ENCODE data around the gene PITPNC1. TPM values are rescaled to one million over a fixed set of nuclear protein-coding genes. Genes with fewer than 3 reads are reported as not detected.

The PITPNC1 gene
- total RNA-seq, 2 donors from 2014 or later = 79.5 to 109 TPM

- ATAC-seq (replicated peaks in 1 of 2) = no peak
- H3K36me3 Mint-ChIP-seq (ENCODE audit: insufficient read depth in 2 of 2) = no peaks in the 10 kb centered on the region
Measured at GRCh38 chr17:67499685-67500084, 122.6 kb downstream of the PITPNC1 start.

GRCh38 chr17:67500261-67500660 lies 123.2 kb downstream of the PITPNC1 start:
- ATAC-seq (replicated peaks in 1 of 2) = no peak
- peaks cover 41% of the 10 kb centered on the region for H3K4me1 Mint-ChIP-seq (ENCODE audit: low read depth)
- H3K4me3 Mint-ChIP-seq = no peak overlapping the region
- DNase-seq = no peak
- H3K27ac Mint-ChIP-seq = no peak overlapping the region
- H3K27me3 Mint-ChIP-seq (ENCODE audit: low read depth) = no peaks in the 10 kb centered on the region
- H3K36me3 Mint-ChIP-seq (ENCODE audit: insufficient read depth in 2 of 2) = no peaks in the 10 kb centered on the region
- H3K9me3 Mint-ChIP-seq = peaks cover 0 to 4% of the 10 kb centered on the region in 2 donors

More at GRCh38 chr17:67499685-67500084, 122.6 kb downstream of the PITPNC1 start:
- Mint-ChIP-seq H3K9me3 (peaks cover 0 to 4% of the 10 kb centered on the region in 2 donors), H3K4me3 (no peak overlapping the region), H3K27ac (no peak overlapping the region), H3K27me3 (ENCODE audit: low read depth) (no peaks in the 10 kb centered on the region), H3K4me1 (ENCODE audit: low read depth) (peaks cover 35% of the 10 kb centered on the region)
- DNase-seq = no peak

GRCh38 chr17:67500677-67501300 lies 123.7 kb downstream of the PITPNC1 start:
- DNase-seq (no peak), ATAC-seq (replicated peaks in 1 of 2) (no peak)
- H3K27me3 Mint-ChIP-seq (ENCODE audit: low read depth) = no peaks in the 10 kb centered on the region
- H3K9me3 Mint-ChIP-seq = no peaks in the 10 kb centered on the region
- H3K4me1 Mint-ChIP-seq (ENCODE audit: low read depth) = peaks cover 46% of the 10 kb centered on the region
- no peak overlapping the region for H3K4me3 Mint-ChIP-seq
- no peak overlapping the region for H3K27ac Mint-ChIP-seq
- no peaks in the 10 kb centered on the region for H3K36me3 Mint-ChIP-seq (ENCODE audit: insufficient read depth in 2 of 2)

DNA sequence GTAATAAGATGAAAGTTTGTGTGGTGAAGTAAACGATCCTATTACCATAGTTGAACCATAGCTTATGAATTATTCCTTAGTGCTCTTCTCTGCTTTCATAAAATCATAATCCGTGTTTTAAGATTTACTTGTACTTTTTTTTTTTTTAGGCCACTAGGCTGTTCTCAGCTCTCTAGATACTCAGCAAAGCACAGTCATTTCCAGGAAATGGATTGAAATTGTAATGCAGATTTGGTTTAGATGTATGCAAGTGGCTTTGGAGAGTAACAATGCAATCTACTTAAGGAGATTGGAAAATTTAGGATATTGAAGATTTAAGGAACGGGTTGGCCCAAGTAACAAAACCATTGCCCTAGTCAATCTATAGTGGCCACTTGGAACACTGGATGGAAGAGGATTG lies 125.1 kb downstream of the PITPNC1 start:
- peaks cover 3 to 5% of the 10 kb centered on the region in 2 donors for H3K36me3 Mint-ChIP-seq (ENCODE audit: insufficient read depth in 2 of 2)
- peaks cover 51% of the 10 kb centered on the region for H3K4me1 Mint-ChIP-seq (ENCODE audit: low read depth)
- peak overlapping the region; percentile 51 for H3K27ac Mint-ChIP-seq
- no peak for DNase-seq
- H3K4me3 Mint-ChIP-seq = peak overlapping the region; percentile 5 to 10
- peak; percentile 30 to 36 for ATAC-seq (replicated peaks in 1 of 2)
- peaks cover 2 to 3% of the 10 kb centered on the region in 2 donors for H3K9me3 Mint-ChIP-seq
- H3K27me3 Mint-ChIP-seq (ENCODE audit: low read depth) = no peaks in the 10 kb centered on the region

GRCh38 chr17:67503184-67503583 lies 126.1 kb downstream of the PITPNC1 start:
- peaks cover 59% of the 10 kb centered on the region for H3K4me1 Mint-ChIP-seq (ENCODE audit: low read depth)
- H3K4me3 Mint-ChIP-seq = peak overlapping the region; percentile 18 to 51
- peaks cover 7 to 10% of the 10 kb centered on the region in 2 donors for H3K36me3 Mint-ChIP-seq (ENCODE audit: insufficient read depth in 2 of 2)

GRCh38 chr17:67503739-67504138 lies 126.7 kb downstream of the PITPNC1 start:
- no peaks in the 10 kb centered on the region for H3K27me3 Mint-ChIP-seq (ENCODE audit: low read depth)
- H3K4me1 Mint-ChIP-seq (ENCODE audit: low read depth) = peaks cover 64% of the 10 kb centered on the region
- peaks cover 4 to 7% of the 10 kb centered on the region in 2 donors for H3K9me3 Mint-ChIP-seq
- peak overlapping the region; percentile 60 for H3K27ac Mint-ChIP-seq
- ATAC-seq (replicated peaks in 1 of 2) = no peak
- no peak overlapping the region for H3K4me3 Mint-ChIP-seq
- DNase-seq = no peak
- H3K36me3 Mint-ChIP-seq (ENCODE audit: insufficient read depth in 2 of 2) = peaks cover 7 to 10% of the 10 kb centered on the region in 2 donors

More at GRCh38 chr17:67503184-67503583, 126.1 kb downstream of the PITPNC1 start:
- Mint-ChIP-seq H3K27ac (peak overlapping the region; percentile 60), H3K9me3 (peaks cover 4 to 7% of the 10 kb centered on the region in 2 donors), H3K27me3 (ENCODE audit: low read depth) (no peaks in the 10 kb centered on the region)
- ATAC-seq (replicated peaks in 1 of 2) = peak; percentile 93 to 94
- peak; percentile 39 to 62 for DNase-seq

GRCh38 chr17:67504182-67504581 lies 127.1 kb downstream of the PITPNC1 start:
- Mint-ChIP-seq H3K27ac (no peak overlapping the region), H3K4me3 (no peak overlapping the region), H3K27me3 (ENCODE audit: low read depth) (no peaks in the 10 kb centered on the region), H3K36me3 (ENCODE audit: insufficient read depth in 2 of 2) (peaks cover 7 to 10% of the 10 kb centered on the region in 2 donors), H3K9me3 (peaks cover 4 to 7% of the 10 kb centered on the region in 2 donors), H3K4me1 (ENCODE audit: low read depth) (peaks cover 64% of the 10 kb centered on the region)
- DNase-seq (no peak), ATAC-seq (replicated peaks in 1 of 2) (no peak)

- no peak for DNase-seq
- peaks cover 7 to 10% of the 10 kb centered on the region in 2 donors for H3K36me3 Mint-ChIP-seq (ENCODE audit: insufficient read depth in 2 of 2)
- H3K27ac Mint-ChIP-seq = peak overlapping the region; percentile 67
- no peaks in the 10 kb centered on the region for H3K27me3 Mint-ChIP-seq (ENCODE audit: low read depth)
- no peak overlapping the region for H3K4me3 Mint-ChIP-seq
- H3K4me1 Mint-ChIP-seq (ENCODE audit: low read depth) = peaks cover 71% of the 10 kb centered on the region
- ATAC-seq (replicated peaks in 1 of 2) = peak; percentile 25 to 35
- H3K9me3 Mint-ChIP-seq = peaks cover 4 to 7% of the 10 kb centered on the region in 2 donors
Measured at GRCh38 chr17:67506966-67507365, 129.9 kb downstream of the PITPNC1 start.

DNA sequence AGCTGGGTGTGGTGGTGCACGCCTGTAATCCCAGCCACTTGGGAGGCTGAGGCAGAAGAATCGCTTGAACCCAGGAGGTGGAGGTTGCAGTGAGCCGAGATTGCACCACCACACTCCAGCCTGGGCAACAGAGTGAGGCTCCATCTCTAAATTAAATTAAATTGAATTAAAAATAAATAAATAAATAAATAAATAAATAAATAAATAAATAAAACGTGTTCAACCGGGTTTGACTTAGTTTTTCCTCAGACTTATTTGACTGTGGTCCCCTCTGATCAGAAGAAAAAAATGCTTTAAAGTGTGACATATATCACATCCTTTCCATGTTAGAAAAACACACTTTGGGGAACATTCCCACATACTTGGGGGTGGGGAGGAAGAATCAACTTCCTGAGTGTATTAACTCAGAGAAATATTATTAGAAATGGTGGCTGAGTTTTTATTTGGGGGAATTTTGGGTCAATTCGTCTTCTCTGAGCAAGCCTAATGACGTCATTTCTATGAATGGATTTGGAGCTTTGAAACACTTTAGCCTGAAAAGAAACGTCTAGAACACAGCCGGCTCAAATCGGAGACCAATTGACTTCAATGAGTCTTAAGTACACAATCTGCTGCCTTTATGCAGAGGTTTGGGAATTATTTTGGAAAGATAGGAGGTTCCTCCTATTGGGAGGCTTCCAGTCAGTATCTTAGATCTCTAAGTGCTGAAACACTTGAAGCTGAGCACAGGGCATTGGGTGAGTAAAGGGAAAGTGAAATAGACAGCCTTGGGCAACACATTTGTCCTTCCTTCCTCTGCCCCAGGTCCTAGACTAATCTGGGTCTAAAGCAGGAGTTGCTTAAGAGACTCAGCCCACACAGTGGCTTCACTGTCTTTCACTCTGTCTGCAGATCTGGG lies 132.6 kb downstream of the PITPNC1 start:
- DNase-seq = no peak
- Mint-ChIP-seq H3K4me1 (ENCODE audit: low read depth) (peaks cover 49% of the 10 kb centered on the region), H3K4me3 (no peak overlapping the region), H3K27ac (no peak overlapping the region), H3K27me3 (ENCODE audit: low read depth) (no peaks in the 10 kb centered on the region), H3K9me3 (peaks cover 4 to 7% of the 10 kb centered on the region in 2 donors), H3K36me3 (ENCODE audit: insufficient read depth in 2 of 2) (peaks cover 7 to 10% of the 10 kb centered on the region in 2 donors)
- no peak for ATAC-seq (replicated peaks in 1 of 2)

DNA sequence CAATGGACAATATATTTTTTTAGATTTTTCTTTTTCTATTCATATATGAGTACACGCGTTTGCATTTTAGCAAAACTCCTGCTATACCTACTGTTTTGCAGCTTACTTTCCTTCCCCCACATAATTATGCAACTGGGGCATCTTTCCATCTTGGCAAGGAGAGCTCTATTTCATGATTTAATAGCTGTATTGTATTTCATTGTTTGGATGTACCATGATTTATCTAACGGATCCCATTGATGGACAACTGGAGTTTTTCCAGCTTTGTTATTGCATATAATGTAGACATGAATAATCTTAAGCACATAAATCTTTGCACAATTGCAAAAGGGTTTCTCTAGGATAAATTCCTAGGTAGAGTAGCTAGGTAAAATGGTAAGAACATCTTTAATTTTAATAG lies 133.9 kb downstream of the PITPNC1 start:
- Mint-ChIP-seq H3K4me1 (ENCODE audit: low read depth) (peaks cover 47% of the 10 kb centered on the region), H3K36me3 (ENCODE audit: insufficient read depth in 2 of 2) (peaks cover 7 to 10% of the 10 kb centered on the region in 2 donors), H3K4me3 (no peak overlapping the region), H3K9me3 (peaks cover 4 to 7% of the 10 kb centered on the region in 2 donors), H3K27me3 (ENCODE audit: low read depth) (no peaks in the 10 kb centered on the region), H3K27ac (no peak overlapping the region)
- no peak for DNase-seq
- no peak for ATAC-seq (replicated peaks in 1 of 2)

DNA sequence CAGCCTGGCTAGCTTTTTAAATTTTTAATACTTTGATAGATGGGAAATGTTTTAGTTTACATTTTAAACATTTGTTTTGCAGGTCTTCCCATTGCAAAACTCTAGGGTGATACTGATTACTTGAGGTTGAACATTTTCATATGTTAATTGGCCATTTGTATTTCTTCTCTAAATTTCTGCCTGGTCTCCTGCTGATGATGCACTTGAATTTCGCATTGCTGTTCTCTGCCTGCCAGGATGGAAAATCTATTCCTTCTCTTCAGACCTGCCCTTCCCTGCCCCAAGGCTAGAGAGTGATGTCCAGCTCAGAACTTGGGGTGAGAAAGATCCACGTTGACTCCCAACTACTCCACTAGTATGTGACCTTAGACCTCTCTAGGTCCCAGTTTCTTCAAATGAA lies 134.7 kb downstream of the PITPNC1 start:
- Mint-ChIP-seq H3K9me3 (peaks cover 4 to 7% of the 10 kb centered on the region in 2 donors), H3K4me3 (no peak overlapping the region), H3K4me1 (ENCODE audit: low read depth) (peaks cover 47% of the 10 kb centered on the region), H3K27ac (no peak overlapping the region), H3K36me3 (ENCODE audit: insufficient read depth in 2 of 2) (peaks cover 8 to 9% of the 10 kb centered on the region in 2 donors), H3K27me3 (ENCODE audit: low read depth) (no peaks in the 10 kb centered on the region)
- DNase-seq (no peak), ATAC-seq (replicated peaks in 1 of 2) (no peak)

DNA sequence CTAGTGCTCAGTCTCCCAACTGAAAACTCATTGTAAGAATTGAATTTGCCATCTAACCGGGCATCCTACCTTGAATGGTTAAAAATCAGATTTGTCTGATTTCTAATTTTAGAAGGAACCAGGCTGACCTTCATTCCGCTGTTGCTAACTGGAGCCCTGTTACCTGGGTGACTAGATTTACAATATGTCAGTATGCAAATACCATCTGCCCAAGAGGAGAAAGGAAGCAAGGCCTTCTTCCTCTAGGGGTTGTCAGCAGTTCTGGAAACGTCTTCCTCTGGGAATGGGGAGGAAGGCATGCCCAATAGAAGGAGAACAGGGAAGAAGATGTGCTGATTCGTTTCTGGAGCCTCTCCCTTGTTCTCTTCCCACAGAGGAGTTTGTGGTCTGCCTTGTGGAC lies 137.9 kb downstream of the PITPNC1 start:
- peaks cover 41% of the 10 kb centered on the region for H3K4me1 Mint-ChIP-seq (ENCODE audit: low read depth)
- DNase-seq = no peak
- no peak for ATAC-seq (replicated peaks in 1 of 2)
- H3K9me3 Mint-ChIP-seq = peaks cover 0 to 2% of the 10 kb centered on the region in 2 donors
- H3K27ac Mint-ChIP-seq = no peak overlapping the region
- H3K4me3 Mint-ChIP-seq = no peak overlapping the region
- no peaks in the 10 kb centered on the region for H3K27me3 Mint-ChIP-seq (ENCODE audit: low read depth)
- H3K36me3 Mint-ChIP-seq (ENCODE audit: insufficient read depth in 2 of 2) = peaks cover 0 to 3% of the 10 kb centered on the region in 2 donors

GRCh38 chr17:67515490-67516083 lies 138.5 kb downstream of the PITPNC1 start:
- DNase-seq (no peak), ATAC-seq (replicated peaks in 1 of 2) (no peak)
- peaks cover 41% of the 10 kb centered on the region for H3K4me1 Mint-ChIP-seq (ENCODE audit: low read depth)
- H3K27me3 Mint-ChIP-seq (ENCODE audit: low read depth) = no peaks in the 10 kb centered on the region
- H3K27ac Mint-ChIP-seq = no peak overlapping the region
- H3K9me3 Mint-ChIP-seq = peaks cover 0 to 2% of the 10 kb centered on the region in 2 donors
- H3K36me3 Mint-ChIP-seq (ENCODE audit: insufficient read depth in 2 of 2) = peaks cover 0 to 3% of the 10 kb centered on the region in 2 donors
- H3K4me3 Mint-ChIP-seq = no peak overlapping the region
